H1 (cell line): ENCODE results near the gene ADCY1.

ENCODE experiments used
- BCL11A ChIP-seq, 2 experiments: IDR thresholded peaks; one replicate each; pipeline ENCODE4 v1.6.1; 2011; ENCODE audit warnings: low read depth in 2 of 2, low read length in 2 of 2, mild to moderate bottlenecking in 2 of 2
- EZH2 ChIP-seq: fragments of 200-600 bp; sonication (generic); IDR thresholded peaks from 2 replicates; pipeline ENCODE4 v1.7.1; 2012; ENCODE audit warnings: low read depth, mild to moderate bottlenecking, moderate library complexity, low read length, inconsistent platforms; ENCODE audit not compliant: severe bottlenecking
- HDAC6 ChIP-seq: IDR thresholded peaks from one replicate; pipeline ENCODE4 v1.7.1; 2012; ENCODE audit warnings: low read depth, mild to moderate bottlenecking, inconsistent platforms, low read length, moderate library complexity
- JUN ChIP-seq: IDR thresholded peaks from 2 replicates; pipeline ENCODE4 v1.6.1; 2011; ENCODE audit warnings: low read depth, mild to moderate bottlenecking, improper control_type of control experiment, low read length
- JUND ChIP-seq: IDR thresholded peaks from 2 replicates; pipeline ENCODE4 v1.6.1; 2011; ENCODE audit warnings: mild to moderate bottlenecking, improper control_type of control experiment, low read length
- NRF1 ChIP-seq: IDR thresholded peaks from 2 replicates; pipeline ENCODE4 v1.6.1; 2011; ENCODE audit warnings: mild to moderate bottlenecking, low read depth, low read length, improper control_type of control experiment
- POLR2AphosphoS5 ChIP-seq: IDR thresholded peaks from 2 replicates; pipeline ENCODE4 v1.6.1; 2011; ENCODE audit warnings: low read depth, low read length
- RXRA ChIP-seq: IDR thresholded peaks from 2 replicates; pipeline ENCODE4 v1.6.1; 2011; ENCODE audit warnings: low read depth, mild to moderate bottlenecking, low read length, moderate library complexity; ENCODE audit not compliant: insufficient read depth
- SUZ12 ChIP-seq: fragments of 200-600 bp; sonication (generic); IDR thresholded peaks from 2 replicates; pipeline ENCODE4 v1.6.1; 2012; ENCODE audit warnings: mild to moderate bottlenecking, inconsistent platforms, low read length, moderate library complexity, mixed read lengths
- ZNF274 ChIP-seq: IDR thresholded peaks from 2 replicates; pipeline ENCODE4 v1.7.0; 2012; ENCODE audit warnings: low read length, borderline replicate concordance; ENCODE audit errors: extremely low read depth
- TF ChIP-seq, protein P1 (sequence below), 3 experiments: IDR thresholded peaks; 1 replicate in 2 of 3; 2 replicates in 1 of 3; pipeline versions ENCODE4 v1.5.1 to v1.6.1; 2011; ENCODE audit warnings: low read length in 3 of 3, mild to moderate bottlenecking in 3 of 3, inconsistent platforms in 2 of 3, low read depth in 1 of 3, moderate library complexity in 1 of 3; ENCODE audit not compliant: insufficient read depth in 1 of 3; ENCODE audit errors: control extremely low read depth in 1 of 3

DNA sequence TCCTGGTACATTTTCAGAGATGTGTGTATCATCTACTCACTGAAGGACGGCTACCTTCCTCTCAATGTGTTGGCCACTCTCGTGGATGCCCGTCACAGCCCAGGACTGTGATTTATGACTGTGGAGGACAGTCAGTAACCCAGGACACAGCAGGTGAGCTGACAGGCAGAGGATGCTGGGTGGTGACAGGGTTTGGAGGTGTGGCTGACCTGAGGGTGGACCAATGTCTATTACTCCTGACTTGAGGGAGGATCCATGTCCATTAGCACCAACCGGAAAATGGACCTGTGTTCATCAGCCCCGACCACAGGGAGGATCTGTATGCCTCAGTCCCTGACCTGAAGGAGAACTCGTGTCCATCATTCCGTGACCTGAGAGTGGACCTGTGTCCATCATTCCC is 96.1 kb downstream of the ADCY1 start:
- no peak for TF ChIP-seq HDAC6
- no peak for TF ChIP-seq POLR2AphosphoS5
- TF ChIP-seq, protein P1, sequence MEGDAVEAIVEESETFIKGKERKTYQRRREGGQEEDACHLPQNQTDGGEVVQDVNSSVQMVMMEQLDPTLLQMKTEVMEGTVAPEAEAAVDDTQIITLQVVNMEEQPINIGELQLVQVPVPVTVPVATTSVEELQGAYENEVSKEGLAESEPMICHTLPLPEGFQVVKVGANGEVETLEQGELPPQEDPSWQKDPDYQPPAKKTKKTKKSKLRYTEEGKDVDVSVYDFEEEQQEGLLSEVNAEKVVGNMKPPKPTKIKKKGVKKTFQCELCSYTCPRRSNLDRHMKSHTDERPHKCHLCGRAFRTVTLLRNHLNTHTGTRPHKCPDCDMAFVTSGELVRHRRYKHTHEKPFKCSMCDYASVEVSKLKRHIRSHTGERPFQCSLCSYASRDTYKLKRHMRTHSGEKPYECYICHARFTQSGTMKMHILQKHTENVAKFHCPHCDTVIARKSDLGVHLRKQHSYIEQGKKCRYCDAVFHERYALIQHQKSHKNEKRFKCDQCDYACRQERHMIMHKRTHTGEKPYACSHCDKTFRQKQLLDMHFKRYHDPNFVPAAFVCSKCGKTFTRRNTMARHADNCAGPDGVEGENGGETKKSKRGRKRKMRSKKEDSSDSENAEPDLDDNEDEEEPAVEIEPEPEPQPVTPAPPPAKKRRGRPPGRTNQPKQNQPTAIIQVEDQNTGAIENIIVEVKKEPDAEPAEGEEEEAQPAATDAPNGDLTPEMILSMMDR (IDR thresholded peaks at IDR 0.05; ENCODE audit: control extremely low read depth in 1 of 3, insufficient read depth in 1 of 3, low read depth in 1 of 3, low read length in 3 of 3): no peak
- no peak for TF ChIP-seq ZNF274
- no peak for TF ChIP-seq JUND
- TF ChIP-seq NRF1: no peak
- TF ChIP-seq SUZ12: no peak
- no peak for TF ChIP-seq JUN
- TF ChIP-seq RXRA: no peak
- TF ChIP-seq EZH2: no peak
- no peak for TF ChIP-seq BCL11A (IDR thresholded peaks at IDR 0.05; ENCODE audit: low read depth in 2 of 2, low read length in 2 of 2)
